AG10803 (cell line): ENCODE data around the gene RNF157.

ENCODE experiments used
- DNase-seq: peaks from one replicate; pipeline ENCODE4 v3.0.0; 2010; ENCODE audit warnings: low read depth
- H3K4me3 ChIP-seq: 2 replicates; pipeline ENCODE4 v1.5.1; 2011; ENCODE audit warnings: mild to moderate bottlenecking, low read length, control low read depth
- TF ChIP-seq, protein P1 (sequence below): conservative IDR thresholded peaks from 2 replicates; pipeline ENCODE4 v1.5.1; 2011; ENCODE audit warnings: mild to moderate bottlenecking, low read length, control low read depth, inconsistent platforms

RNF157 gene

DNA sequence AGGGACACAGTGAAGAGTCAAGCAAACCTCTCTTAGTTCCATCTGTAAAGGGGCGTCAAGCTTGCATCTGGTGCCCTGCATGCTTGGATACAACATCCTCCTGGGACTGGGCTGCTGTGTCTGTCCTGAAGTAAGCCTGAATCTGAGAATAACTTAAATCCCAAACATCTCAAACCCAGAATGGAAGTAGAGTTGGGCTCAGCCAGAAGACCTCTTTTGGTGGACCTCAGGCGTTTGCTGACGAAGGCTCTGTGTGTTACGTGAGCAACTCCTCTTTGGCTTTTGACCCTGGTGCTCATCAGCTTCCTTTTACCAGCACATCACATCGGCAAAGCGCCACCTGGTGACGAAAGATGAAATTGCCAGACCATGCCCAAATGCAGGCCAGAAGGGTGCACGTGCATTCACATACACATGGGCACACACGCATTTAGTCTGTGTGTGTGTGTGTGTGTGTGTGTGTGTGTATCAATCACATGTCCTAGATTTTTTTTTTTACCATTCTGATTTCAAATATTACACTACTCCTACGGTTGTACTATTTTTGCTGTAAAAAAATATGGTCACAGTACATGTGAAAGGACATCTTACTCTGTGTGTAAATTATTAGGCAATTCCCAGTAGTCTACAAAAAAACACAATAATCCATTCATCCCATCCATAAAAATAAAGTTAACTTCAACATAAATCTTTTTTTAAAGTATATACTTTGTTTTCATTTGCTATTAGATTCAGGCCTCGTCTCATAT lies 58.1 kb downstream of the RNF157 start:
- peak; percentile 85 for DNase-seq
- H3K4me3 ChIP-seq, result no peak overlapping the region
- TF ChIP-seq, protein P1, sequence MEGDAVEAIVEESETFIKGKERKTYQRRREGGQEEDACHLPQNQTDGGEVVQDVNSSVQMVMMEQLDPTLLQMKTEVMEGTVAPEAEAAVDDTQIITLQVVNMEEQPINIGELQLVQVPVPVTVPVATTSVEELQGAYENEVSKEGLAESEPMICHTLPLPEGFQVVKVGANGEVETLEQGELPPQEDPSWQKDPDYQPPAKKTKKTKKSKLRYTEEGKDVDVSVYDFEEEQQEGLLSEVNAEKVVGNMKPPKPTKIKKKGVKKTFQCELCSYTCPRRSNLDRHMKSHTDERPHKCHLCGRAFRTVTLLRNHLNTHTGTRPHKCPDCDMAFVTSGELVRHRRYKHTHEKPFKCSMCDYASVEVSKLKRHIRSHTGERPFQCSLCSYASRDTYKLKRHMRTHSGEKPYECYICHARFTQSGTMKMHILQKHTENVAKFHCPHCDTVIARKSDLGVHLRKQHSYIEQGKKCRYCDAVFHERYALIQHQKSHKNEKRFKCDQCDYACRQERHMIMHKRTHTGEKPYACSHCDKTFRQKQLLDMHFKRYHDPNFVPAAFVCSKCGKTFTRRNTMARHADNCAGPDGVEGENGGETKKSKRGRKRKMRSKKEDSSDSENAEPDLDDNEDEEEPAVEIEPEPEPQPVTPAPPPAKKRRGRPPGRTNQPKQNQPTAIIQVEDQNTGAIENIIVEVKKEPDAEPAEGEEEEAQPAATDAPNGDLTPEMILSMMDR, result peak; percentile 85

DNA sequence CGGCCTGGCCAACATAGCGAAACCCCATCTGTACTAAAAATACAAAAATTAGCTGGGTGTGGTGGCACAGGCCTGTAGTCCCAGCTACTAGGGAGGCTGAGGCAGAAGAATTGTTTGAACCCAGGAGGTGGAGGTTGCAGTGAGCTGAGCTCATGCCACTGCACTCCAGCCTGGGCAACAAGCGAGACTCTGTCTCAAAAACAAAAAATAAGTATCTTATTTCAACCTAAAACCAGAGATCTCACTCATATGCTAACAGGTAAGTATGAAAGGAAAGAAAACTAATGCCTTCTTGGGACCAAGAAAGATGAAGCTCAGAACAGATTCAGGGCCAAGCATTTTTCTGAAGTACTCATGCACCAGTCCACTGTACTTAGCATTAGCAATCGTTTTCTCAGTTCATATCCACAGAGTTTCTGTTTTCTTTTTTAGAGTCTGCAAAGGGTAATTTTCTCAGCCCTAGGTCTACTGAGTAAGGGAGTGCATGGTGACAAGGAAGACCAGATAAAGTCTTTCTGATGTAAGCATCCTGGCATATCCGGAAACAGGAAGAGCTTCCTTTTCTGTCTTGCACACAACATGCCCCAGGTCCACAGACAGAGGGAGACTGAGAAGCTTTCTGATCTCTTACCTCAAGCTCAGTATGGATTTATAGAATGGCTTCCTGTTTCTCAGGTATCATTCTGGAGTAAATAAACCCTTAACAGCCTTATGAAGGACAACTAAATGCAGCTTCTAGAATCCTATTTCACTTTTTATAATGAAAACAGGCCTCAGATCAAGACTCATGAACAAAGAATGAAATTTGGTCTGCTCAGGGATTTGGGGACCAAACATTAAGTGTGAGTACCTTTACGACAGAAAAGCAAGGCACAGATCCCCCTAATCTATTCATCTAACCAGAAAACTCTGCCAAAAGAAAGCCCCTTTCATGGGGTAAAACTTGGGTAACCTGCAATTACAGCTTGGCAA lies 60.5 kb downstream of the RNF157 start:
- TF ChIP-seq, protein P1, result no peak
- H3K4me3 ChIP-seq, result no peak overlapping the region
- peak; percentile 29 for DNase-seq

DNA sequence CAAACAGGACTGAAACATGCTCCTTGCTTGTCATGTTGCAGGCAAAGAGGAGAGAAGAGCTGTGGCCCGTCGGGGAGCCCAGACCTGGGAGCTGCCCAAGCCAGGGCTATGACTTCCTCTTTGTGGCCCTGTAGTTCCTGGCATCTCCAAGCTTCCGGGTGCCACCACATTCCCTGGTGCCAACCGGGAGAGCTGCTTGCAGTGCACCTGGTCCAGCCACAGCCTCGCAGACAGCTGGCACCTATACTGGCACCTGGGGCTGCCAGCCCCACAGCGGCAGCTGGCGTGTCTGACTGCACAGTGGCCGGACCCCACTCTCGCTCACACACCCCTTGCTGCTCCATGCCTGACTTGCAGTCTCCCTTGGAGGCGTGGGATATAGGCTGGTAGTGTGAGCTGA lies 62.2 kb downstream of the RNF157 start:
- DNase-seq, result no peak
- TF ChIP-seq, protein P1, result no peak
- H3K4me3 ChIP-seq, result no peak overlapping the region

DNA sequence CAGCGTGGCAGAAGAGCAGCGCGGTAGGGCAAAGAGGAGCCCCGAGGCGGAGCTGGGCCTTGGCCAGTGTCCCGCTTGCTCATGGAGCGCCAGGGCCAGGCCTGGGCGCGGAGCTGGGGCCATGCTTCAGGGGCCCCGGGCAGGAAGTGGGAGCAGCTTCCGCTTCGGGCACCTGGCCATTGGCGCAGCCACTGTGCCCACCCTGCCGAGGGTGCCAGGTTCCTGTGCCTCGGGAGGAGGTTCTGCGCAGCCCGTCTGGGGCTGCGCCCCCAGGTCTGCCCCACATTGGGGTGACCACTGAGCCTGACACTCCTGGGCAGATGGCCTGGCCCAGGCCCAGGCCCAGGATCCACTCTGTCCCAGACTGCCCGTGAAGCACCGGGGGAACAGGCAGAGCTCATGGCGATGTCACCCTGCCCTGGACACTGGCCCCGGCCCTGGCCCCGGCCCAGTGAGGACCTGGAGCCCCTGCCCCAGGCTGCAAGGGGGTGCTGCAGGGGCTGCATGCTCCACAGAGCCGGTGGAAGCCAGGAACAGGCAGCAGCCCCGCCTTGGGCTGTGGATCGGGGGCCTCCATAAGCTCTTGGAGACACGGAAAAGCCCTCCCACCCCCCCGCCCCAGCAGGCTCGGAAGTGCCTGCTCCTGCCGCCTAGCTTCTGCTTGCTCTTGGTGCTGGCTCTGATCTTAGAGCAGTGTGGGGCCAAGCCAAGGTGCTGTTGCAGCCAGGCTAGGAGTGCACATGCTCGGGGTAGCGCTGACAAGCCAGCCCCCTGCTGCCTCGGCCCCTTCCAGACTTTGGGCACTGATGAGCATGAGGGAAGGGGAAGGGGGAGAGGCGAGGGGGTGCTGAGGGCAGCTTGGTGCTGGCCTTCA lies 63.4 kb downstream of the RNF157 start:
- no peak overlapping the region for H3K4me3 ChIP-seq
- TF ChIP-seq, protein P1, result no peak
- no peak for DNase-seq

DNA sequence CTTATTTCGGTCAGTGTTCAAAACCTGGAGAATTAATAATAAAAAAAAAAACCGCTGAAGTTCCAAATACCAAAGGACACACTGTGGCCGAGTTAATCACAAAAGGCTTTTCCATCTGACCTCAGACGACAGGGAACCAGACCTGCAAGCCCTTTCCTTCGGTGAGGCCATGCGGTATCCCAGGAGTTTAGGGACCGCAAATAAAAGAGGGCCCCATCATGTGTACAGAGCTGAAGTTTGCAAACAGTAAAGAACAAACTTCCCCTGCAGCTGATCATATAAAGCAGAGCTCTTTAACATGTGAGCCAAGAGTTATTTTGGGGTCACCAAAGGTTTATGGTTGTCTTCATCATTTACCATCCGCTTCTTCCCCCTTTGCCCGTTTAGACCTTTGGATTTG lies 66.3 kb downstream of the RNF157 start:
- H3K4me3 ChIP-seq, result no peak overlapping the region
- DNase-seq, result no peak
- TF ChIP-seq, protein P1, result no peak

DNA sequence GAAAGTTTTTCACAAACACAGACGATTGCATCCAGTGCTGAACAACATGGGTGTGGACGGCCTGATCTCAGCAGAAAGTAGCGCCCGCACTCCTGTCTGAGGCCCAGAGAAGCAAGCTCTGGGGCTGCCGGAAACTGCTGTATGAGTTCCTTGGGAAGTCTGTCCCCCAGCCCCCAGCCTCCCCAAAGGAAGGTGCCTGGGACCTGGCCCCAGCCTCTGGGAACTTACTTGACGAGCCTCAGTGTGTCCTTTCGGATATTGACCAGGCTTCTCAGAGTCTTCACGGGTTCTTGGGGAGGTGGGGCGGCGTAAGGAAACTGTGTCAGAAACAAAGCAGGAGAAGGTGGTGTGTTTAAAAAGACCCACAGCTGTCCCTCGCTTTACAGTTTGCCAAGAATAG lies 66.8 kb downstream of the RNF157 start:
- TF ChIP-seq, protein P1, result no peak
- no peak overlapping the region for H3K4me3 ChIP-seq
- no peak for DNase-seq
